CD8-positive, alpha-beta memory T cell (primary cell): ENCODE results near the gene CDADC1. TPM values are rescaled to one million over a fixed set of nuclear protein-coding genes. Genes with fewer than 3 reads are reported as not detected.

Experiments used
- CTCF ChIA-PET: fragments of 350-600 bp; sonication (Branson Sonifier 250); formaldehyde crosslinking; loops from one replicate; lab custom pipeline; 2021; ENCODE audit warnings: antibody characterized with exemption; lab: Charles Lee
- POLR2A ChIA-PET: fragments of 350-600 bp; sonication (Branson Sonifier 250); formaldehyde crosslinking; loops from one replicate; lab custom pipeline; 2021; ENCODE audit warnings: antibody characterized with exemption; lab: Charles Lee
- DNase-seq, 5 donors: peaks; one replicate each; pipeline versions ENCODE4 v3.0.0 to v3.0.0-alpha.2; 2020 to 2022; ENCODE audit warnings: mixed read lengths in 1 of 5
- H3K27ac ChIP-seq: one replicate; pipeline ENCODE4 v1.7.0; 2013; ENCODE audit warnings: low read depth, mild to moderate bottlenecking, low read length, moderate library complexity
- H3K27me3 ChIP-seq: 2 replicates; pipeline ENCODE4 v1.7.0; 2013; ENCODE audit warnings: low read length, mild to moderate bottlenecking; ENCODE audit not compliant: insufficient read depth, poor library complexity, severe bottlenecking
- H3K36me3 ChIP-seq: 2 replicates; pipeline ENCODE4 v1.7.0; 2013; ENCODE audit warnings: mild to moderate bottlenecking, low read length, moderate library complexity; ENCODE audit not compliant: insufficient read depth
- H3K4me1 ChIP-seq: 2 replicates; pipeline ENCODE4 v1.7.0; 2013; ENCODE audit warnings: mild to moderate bottlenecking, low read length, moderate library complexity; ENCODE audit not compliant: insufficient read depth
- H3K4me3 ChIP-seq: 2 replicates; pipeline ENCODE4 v1.7.0; 2013; ENCODE audit warnings: mild to moderate bottlenecking, low read length
- H3K9me3 ChIP-seq: 2 replicates; pipeline ENCODE4 v1.7.0; 2013; ENCODE audit warnings: mild to moderate bottlenecking, low read length
- H3K27ac Mint-ChIP-seq, 8 donors: one replicate each; pipeline ENCODE4 v1.8.0; 2020 to 2021; ENCODE audit warnings: mixed read lengths in 8 of 8, mild to moderate bottlenecking in 6 of 8, inconsistent platforms in 3 of 8, moderate library complexity in 3 of 8
- H3K27me3 Mint-ChIP-seq, 2 donors: one replicate each; pipeline ENCODE4 v1.8.0; 2020 to 2021; ENCODE audit warnings: mixed read lengths in 2 of 2, mild to moderate bottlenecking in 1 of 2, moderate library complexity in 1 of 2
- H3K36me3 Mint-ChIP-seq, 3 donors: one replicate each; pipeline ENCODE4 v1.8.0; 2020 to 2021; ENCODE audit warnings: mixed read lengths in 3 of 3, inconsistent platforms in 1 of 3, mild to moderate bottlenecking in 1 of 3
- H3K4me1 Mint-ChIP-seq, 3 donors: one replicate each; pipeline ENCODE4 v1.8.0; 2020 to 2021; ENCODE audit warnings: mixed read lengths in 3 of 3, inconsistent platforms in 1 of 3, mild to moderate bottlenecking in 1 of 3
- H3K4me3 Mint-ChIP-seq, 7 donors: one replicate each; pipeline ENCODE4 v1.8.0; 2020 to 2021; ENCODE audit warnings: mixed read lengths in 7 of 7, mild to moderate bottlenecking in 6 of 7, moderate library complexity in 4 of 7, inconsistent platforms in 2 of 7
- H3K9me3 Mint-ChIP-seq, 5 donors: one replicate each; pipeline ENCODE4 v1.8.0; 2020 to 2022; ENCODE audit warnings: mixed read lengths in 5 of 5, mild to moderate bottlenecking in 3 of 5, moderate library complexity in 2 of 5, inconsistent platforms in 1 of 5
- polyA plus RNA-seq: library from polyadenylated mRNA; unstranded; fragments of 300-500 nt; fragmentation: Illumina TruSeq; gene quantifications from one replicate; pipeline ENCODE4 v1.2.3, GENCODE V29; 2021
- total RNA-seq, 2 experiments: library from RNA; stranded (reverse); gene quantifications; one replicate each; pipeline ENCODE4 v1.2.3, GENCODE V29; 2021

Gene CDADC1
- total and polyA plus RNA-seq, 3 experiments from 2014 or later = 9.8 to 12.0 (median 10.8) TPM

- no peaks in the 10 kb centered on the region for H3K27me3 Mint-ChIP-seq
- no peaks in the 10 kb centered on the region for H3K9me3 ChIP-seq
- H3K4me3 Mint-ChIP-seq = peak overlapping the region; percentile 89 to 93 (median 92)
- peak overlapping the region; percentile 50 for H3K4me3 ChIP-seq
- ChIA-PET POLR2A (interaction anchor here (1.3 to 1.9 kb wide), 2 partner anchors 10 to 185 kb away, joined by 3 to 9 read pairs; partner anchors contain the start of gene CDADC1), CTCF (interaction anchor here (1.4 to 1.8 kb wide), 3 partner anchors 10 to 20 kb away, joined by 4 to 9 read pairs (median 5); partner anchors contain the start of gene CDADC1)
- H3K36me3 Mint-ChIP-seq = peaks cover 18 to 73% (median 25%) of the 10 kb centered on the region in 3 donors
- H3K4me1 ChIP-seq = peaks cover 13% of the 10 kb centered on the region
- no peaks in the 10 kb centered on the region for H3K9me3 Mint-ChIP-seq
- H3K27ac Mint-ChIP-seq = peak overlapping the region; percentile 90 to 98 (median 96)
- H3K4me1 Mint-ChIP-seq = peaks cover 13 to 51% (median 43%) of the 10 kb centered on the region in 3 donors
- H3K36me3 ChIP-seq = peaks cover 4% of the 10 kb centered on the region
- no peaks in the 10 kb centered on the region for H3K27me3 ChIP-seq
- H3K27ac ChIP-seq = peak overlapping the region; percentile 13
- DNase-seq = peak in 2 of 5 donors; percentile 18 to 27
These were observed 10.5 kb downstream of the CDADC1 start for GRCh38 chr13:49258089-49258796.

- no peak for DNase-seq
- H3K36me3 Mint-ChIP-seq = peaks cover 18 to 74% (median 26%) of the 10 kb centered on the region in 3 donors
- Histone ChIP-seq H3K27ac (no peak overlapping the region), H3K4me1 (peaks cover 4% of the 10 kb centered on the region), H3K9me3 (no peaks in the 10 kb centered on the region), H3K27me3 (no peaks in the 10 kb centered on the region), H3K36me3 (peaks cover 4% of the 10 kb centered on the region), H3K4me3 (no peak overlapping the region)
- CTCF ChIA-PET = no interaction called here
- peaks cover 6 to 39% (median 31%) of the 10 kb centered on the region in 3 donors for H3K4me1 Mint-ChIP-seq
- peak overlapping the region in 3 of 8 donors; percentile 1 to 54 (median 36) for H3K27ac Mint-ChIP-seq
- peak overlapping the region in 1 of 7 donors; percentile 28 for H3K4me3 Mint-ChIP-seq
- POLR2A ChIA-PET = no interaction called here
- H3K27me3 Mint-ChIP-seq = no peaks in the 10 kb centered on the region
- no peaks in the 10 kb centered on the region for H3K9me3 Mint-ChIP-seq
These were observed 11.9 kb downstream of the CDADC1 start for GRCh38 chr13:49259586-49259985.

GRCh38 chr13:49262634-49263033 is 14.9 kb downstream of the CDADC1 start:
- peaks cover 4% of the 10 kb centered on the region for H3K36me3 ChIP-seq
- no peaks in the 10 kb centered on the region for H3K4me1 ChIP-seq
- no peaks in the 10 kb centered on the region for H3K27me3 ChIP-seq
- Mint-ChIP-seq H3K4me1 (peaks cover 6 to 14% (median 13%) of the 10 kb centered on the region in 3 donors), H3K27me3 (no peaks in the 10 kb centered on the region), H3K9me3 (no peaks in the 10 kb centered on the region), H3K4me3 (no peak overlapping the region), H3K27ac (peak overlapping the region in 3 of 8 donors; percentile 29 to 55 (median 54)), H3K36me3 (peaks cover 8 to 66% (median 28%) of the 10 kb centered on the region in 3 donors)
- H3K27ac ChIP-seq = no peak overlapping the region
- no peak for DNase-seq
- no peak overlapping the region for H3K4me3 ChIP-seq
- H3K9me3 ChIP-seq = no peaks in the 10 kb centered on the region
- ChIA-PET POLR2A (no interaction called here), CTCF (no interaction called here)

- Histone ChIP-seq H3K9me3 (no peaks in the 10 kb centered on the region), H3K27me3 (no peaks in the 10 kb centered on the region), H3K27ac (no peak overlapping the region), H3K36me3 (no peaks in the 10 kb centered on the region), H3K4me1 (no peaks in the 10 kb centered on the region), H3K4me3 (no peak overlapping the region)
- H3K27me3 Mint-ChIP-seq = no peaks in the 10 kb centered on the region
- no peaks in the 10 kb centered on the region for H3K4me1 Mint-ChIP-seq
- H3K36me3 Mint-ChIP-seq = peaks cover under 1 to 62% (median 20%) of the 10 kb centered on the region in 3 donors
- H3K4me3 Mint-ChIP-seq = no peak overlapping the region
- ChIA-PET POLR2A (no interaction called here), CTCF (interaction anchor here (1.5 kb wide), 1 partner anchor 15 kb away, joined by 4 read pairs; no protein-coding TSS in a partner anchor)
- H3K27ac Mint-ChIP-seq = peak overlapping the region in 1 of 8 donors; percentile 54
- no peak for DNase-seq
- no peaks in the 10 kb centered on the region for H3K9me3 Mint-ChIP-seq
These were observed 18.1 kb downstream of the CDADC1 start for GRCh38 chr13:49265822-49266221.

GRCh38 chr13:49271264-49271663 is 23.5 kb downstream of the CDADC1 start:
- H3K27ac ChIP-seq = no peak overlapping the region
- H3K4me3 Mint-ChIP-seq = no peak overlapping the region
- no peaks in the 10 kb centered on the region for H3K4me1 ChIP-seq
- H3K4me1 Mint-ChIP-seq = no peaks in the 10 kb centered on the region
- no peak overlapping the region for H3K4me3 ChIP-seq
- no peaks in the 10 kb centered on the region for H3K27me3 ChIP-seq
- no peaks in the 10 kb centered on the region for H3K36me3 ChIP-seq
- no peak overlapping the region for H3K27ac Mint-ChIP-seq
- no peaks in the 10 kb centered on the region for H3K9me3 ChIP-seq
- CTCF ChIA-PET = interaction anchor here (1.2 to 1.6 kb wide), 3 partner anchors 9 to 336 kb away, joined by 3 to 4 read pairs (median 3); no protein-coding TSS in a partner anchor
- no peak for DNase-seq
- POLR2A ChIA-PET = no interaction called here
- H3K9me3 Mint-ChIP-seq = no peaks in the 10 kb centered on the region
- H3K36me3 Mint-ChIP-seq = peaks cover 0 to 32% (median 9%) of the 10 kb centered on the region in 3 donors
- no peaks in the 10 kb centered on the region for H3K27me3 Mint-ChIP-seq

- Histone ChIP-seq H3K9me3 (no peaks in the 10 kb centered on the region), H3K4me3 (no peak overlapping the region), H3K27me3 (no peaks in the 10 kb centered on the region), H3K36me3 (no peaks in the 10 kb centered on the region), H3K4me1 (no peaks in the 10 kb centered on the region), H3K27ac (no peak overlapping the region)
- Mint-ChIP-seq H3K27me3 (no peaks in the 10 kb centered on the region), H3K4me1 (no peaks in the 10 kb centered on the region), H3K36me3 (peaks cover 0 to 27% (median 13%) of the 10 kb centered on the region in 3 donors), H3K9me3 (no peaks in the 10 kb centered on the region), H3K4me3 (no peak overlapping the region), H3K27ac (peak overlapping the region in 1 of 8 donors; percentile 33)
- ChIA-PET POLR2A (no interaction called here), CTCF (interaction anchor here (1.6 kb wide), 1 partner anchor 8 kb away, joined by 3 read pairs; no protein-coding TSS in a partner anchor)
- DNase-seq = no peak
These were observed 24.6 kb downstream of the CDADC1 start for GRCh38 chr13:49272296-49272695.

- H3K9me3 Mint-ChIP-seq = no peaks in the 10 kb centered on the region
- no peaks in the 10 kb centered on the region for H3K4me1 Mint-ChIP-seq
- no peaks in the 10 kb centered on the region for H3K4me1 ChIP-seq
- H3K36me3 ChIP-seq = peaks cover 8% of the 10 kb centered on the region
- no peak overlapping the region for H3K4me3 Mint-ChIP-seq
- no peak overlapping the region for H3K4me3 ChIP-seq
- H3K27me3 ChIP-seq = no peaks in the 10 kb centered on the region
- H3K27ac ChIP-seq = no peak overlapping the region
- no peaks in the 10 kb centered on the region for H3K27me3 Mint-ChIP-seq
- H3K36me3 Mint-ChIP-seq = peaks cover 5 to 40% (median 19%) of the 10 kb centered on the region in 3 donors
- CTCF ChIA-PET = interaction anchor here (1.2 to 1.7 kb wide), 2 partner anchors 15 to 21 kb away, joined by 3 to 4 read pairs; no protein-coding TSS in a partner anchor
- DNase-seq = no peak
- H3K9me3 ChIP-seq = no peaks in the 10 kb centered on the region
- POLR2A ChIA-PET = no interaction called here
- H3K27ac Mint-ChIP-seq = no peak overlapping the region
These were observed 30.5 kb downstream of the CDADC1 start for GRCh38 chr13:49278211-49278610.

- no peak overlapping the region for H3K27ac Mint-ChIP-seq
- Histone ChIP-seq H3K36me3 (peaks cover 12% of the 10 kb centered on the region), H3K27me3 (no peaks in the 10 kb centered on the region), H3K4me3 (no peak overlapping the region), H3K4me1 (no peaks in the 10 kb centered on the region), H3K9me3 (no peaks in the 10 kb centered on the region), H3K27ac (no peak overlapping the region)
- no peaks in the 10 kb centered on the region for H3K4me1 Mint-ChIP-seq
- ChIA-PET POLR2A (no interaction called here), CTCF (interaction anchor here (0.6 to 3.3 kb wide), 4 partner anchors 14 to 512 kb away, joined by 3 to 18 read pairs (median 4); no protein-coding TSS in a partner anchor)
- peaks cover 10 to 46% (median 19%) of the 10 kb centered on the region in 3 donors for H3K36me3 Mint-ChIP-seq
- H3K4me3 Mint-ChIP-seq = no peak overlapping the region
- no peaks in the 10 kb centered on the region for H3K27me3 Mint-ChIP-seq
- H3K9me3 Mint-ChIP-seq = no peaks in the 10 kb centered on the region
- DNase-seq = no peak
These were observed 31.4 kb downstream of the CDADC1 start for GRCh38 chr13:49279112-49279511.
